HEK293 (cell line): ENCODE measurements around the gene LILRB5.

Experiments used
- HOXC10 ChIP-seq: sonication (generic); formaldehyde crosslinking; IDR thresholded peaks from 2 replicates; pipeline ENCODE4 v1.8.1; 2023; ENCODE audit warnings: mild to moderate bottlenecking, missing genetic modification reagents
- IKZF3 ChIP-seq: fragments of 450-650 bp; IDR thresholded peaks from 2 replicates; pipeline ENCODE4 v1.5.0; 2018; ENCODE audit warnings: missing biosample characterization, mild to moderate bottlenecking, missing genetic modification characterization, moderate library complexity
- KLF10 ChIP-seq: fragments of 450-650 bp; IDR thresholded peaks from 2 replicates; pipeline ENCODE4 v1.5.1; 2018; ENCODE audit warnings: missing biosample characterization, mild to moderate bottlenecking, missing genetic modification characterization
- KLF16 ChIP-seq: fragments of 450-650 bp; formaldehyde crosslinking; IDR thresholded peaks from 2 replicates; pipeline ENCODE4 v1.5.1; 2017; ENCODE audit warnings: missing biosample characterization, missing genetic modification characterization
- MZF1 ChIP-seq: fragments of 450-650 bp; formaldehyde crosslinking; IDR thresholded peaks from 2 replicates; pipeline ENCODE4 v1.5.1; 2017; ENCODE audit warnings: missing biosample characterization, missing genetic modification characterization, borderline replicate concordance
- PRDM10 ChIP-seq: fragments of 450-650 bp; formaldehyde crosslinking; IDR thresholded peaks from 2 replicates; pipeline ENCODE4 v1.5.1; 2016; ENCODE audit warnings: missing biosample characterization, missing genetic modification characterization
- PRDM4 ChIP-seq: fragments of 450-650 bp; formaldehyde crosslinking; IDR thresholded peaks from 2 replicates; pipeline ENCODE4 v1.5.1; 2017; ENCODE audit warnings: missing biosample characterization, missing genetic modification characterization
- PRDM6 ChIP-seq: fragments of 450-650 bp; formaldehyde crosslinking; IDR thresholded peaks from 2 replicates; pipeline ENCODE4 v1.5.1; 2017; ENCODE audit warnings: missing biosample characterization, missing genetic modification characterization
- SCRT1 ChIP-seq: fragments of 450-650 bp; formaldehyde crosslinking; IDR thresholded peaks from 2 replicates; pipeline ENCODE4 v1.5.1; 2016; ENCODE audit warnings: missing biosample characterization, missing genetic modification characterization, borderline replicate concordance
- ZBTB21 ChIP-seq: fragments of 450-650 bp; formaldehyde crosslinking; IDR thresholded peaks from 2 replicates; pipeline ENCODE4 v1.5.1; 2017; ENCODE audit warnings: missing biosample characterization, missing genetic modification characterization
- ZFHX2 ChIP-seq: fragments of 450-650 bp; formaldehyde crosslinking; conservative IDR thresholded peaks from 2 replicates; pipeline ENCODE4 v1.5.1; 2016; ENCODE audit warnings: missing biosample characterization, missing genetic modification characterization
- ZNF132 ChIP-seq: fragments of 450-650 bp; formaldehyde crosslinking; IDR thresholded peaks from 2 replicates; pipeline ENCODE4 v1.5.1; 2017; ENCODE audit warnings: missing biosample characterization, missing genetic modification characterization, borderline replicate concordance
- ZNF18 ChIP-seq: fragments of 450-650 bp; formaldehyde crosslinking; IDR thresholded peaks from 2 replicates; pipeline ENCODE4 v1.5.1; 2016; ENCODE audit warnings: missing biosample characterization, missing genetic modification characterization
- ZNF202 ChIP-seq: fragments of 450-650 bp; formaldehyde crosslinking; IDR thresholded peaks from 2 replicates; pipeline ENCODE4 v1.5.1; 2016; ENCODE audit warnings: missing biosample characterization, missing genetic modification characterization, borderline replicate concordance
- ZNF211 ChIP-seq: fragments of 450-650 bp; formaldehyde crosslinking; IDR thresholded peaks from 2 replicates; pipeline ENCODE4 v1.5.1; 2016; ENCODE audit warnings: low read depth, missing biosample characterization, missing genetic modification characterization
- ZNF223 ChIP-seq: fragments of 450-650 bp; formaldehyde crosslinking; IDR thresholded peaks from 2 replicates; pipeline ENCODE4 v1.5.1; 2016; ENCODE audit warnings: missing biosample characterization, missing genetic modification characterization
- ZNF311 ChIP-seq: fragments of 450-650 bp; formaldehyde crosslinking; IDR thresholded peaks from 2 replicates; pipeline ENCODE4 v1.5.1; 2017; ENCODE audit warnings: missing biosample characterization, missing genetic modification characterization, borderline replicate concordance
- ZNF341 ChIP-seq: fragments of 450-650 bp; formaldehyde crosslinking; IDR thresholded peaks from 2 replicates; pipeline ENCODE4; 2016; ENCODE audit warnings: low read depth, missing biosample characterization, missing genetic modification characterization
- ZNF362 ChIP-seq: fragments of 450-650 bp; formaldehyde crosslinking; IDR thresholded peaks from 2 replicates; pipeline ENCODE4 v1.5.1; 2016; ENCODE audit warnings: missing biosample characterization, missing genetic modification characterization
- ZNF366 ChIP-seq: fragments of 450-650 bp; formaldehyde crosslinking; conservative IDR thresholded peaks from 2 replicates; pipeline ENCODE4 v1.5.1; 2016; ENCODE audit warnings: missing biosample characterization, missing genetic modification characterization
- ZNF426 ChIP-seq: fragments of 450-650 bp; formaldehyde crosslinking; IDR thresholded peaks from 2 replicates; pipeline ENCODE4 v1.5.1; 2017; ENCODE audit warnings: missing biosample characterization, missing genetic modification characterization, mild to moderate bottlenecking, inconsistent platforms, moderate library complexity
- ZNF529 ChIP-seq: fragments of 450-650 bp; formaldehyde crosslinking; IDR thresholded peaks from 2 replicates; pipeline ENCODE4 v1.5.1; 2017; ENCODE audit warnings: missing genetic modification characterization, missing biosample characterization; ENCODE audit not compliant: insufficient replicate concordance
- ZNF561 ChIP-seq: fragments of 450-650 bp; IDR thresholded peaks from 2 replicates; pipeline ENCODE4 v1.5.1; 2018; ENCODE audit warnings: missing biosample characterization, missing genetic modification characterization, borderline replicate concordance
- ZNF585B ChIP-seq: fragments of 450-650 bp; formaldehyde crosslinking; IDR thresholded peaks from 2 replicates; pipeline ENCODE4 v1.5.1; 2016; ENCODE audit warnings: missing biosample characterization, missing genetic modification characterization
- ZNF596 ChIP-seq: fragments of 450-650 bp; IDR thresholded peaks from 2 replicates; pipeline ENCODE4 v1.5.0; 2018; ENCODE audit warnings: missing biosample characterization, mild to moderate bottlenecking, missing genetic modification characterization, moderate library complexity
- ZNF621 ChIP-seq: fragments of 450-650 bp; formaldehyde crosslinking; IDR thresholded peaks from 2 replicates; pipeline ENCODE4 v1.5.1; 2017; ENCODE audit warnings: missing biosample characterization, missing genetic modification characterization
- ZNF654 ChIP-seq: fragments of 450-650 bp; formaldehyde crosslinking; IDR thresholded peaks from 2 replicates; pipeline ENCODE4 v1.5.1; 2016; ENCODE audit warnings: low read depth, missing biosample characterization, missing genetic modification characterization
- ZSCAN16 ChIP-seq: fragments of 450-650 bp; formaldehyde crosslinking; IDR thresholded peaks from 2 replicates; pipeline ENCODE4 v1.5.1; 2016; ENCODE audit warnings: missing biosample characterization, missing genetic modification characterization
- ZSCAN30 ChIP-seq: fragments of 450-650 bp; IDR thresholded peaks from 2 replicates; pipeline ENCODE4 v1.5.1; 2018; ENCODE audit warnings: missing biosample characterization, mild to moderate bottlenecking, missing genetic modification characterization, moderate library complexity

Gene LILRB5

GRCh38 chr19:54209811-54210494 is 47.1 kb downstream of the LILRB5 start (continued):
- TF ChIP-seq ZNF362 (tag by site-specific recombination) (no peak), ZNF426 (tag by site-specific recombination) (no peak), ZNF654 (tag by site-specific recombination) (no peak), KLF10 (peak; percentile 49; the same call in 1 of the 2 replicates), ZNF223 (tag by site-specific recombination) (no peak), ZNF211 (no peak), ZBTB21 (tag by site-specific recombination) (no peak), ZNF596 (tag by site-specific recombination) (peak; percentile 17; the same call in 1 of the 2 replicates), ZNF341 (tag by site-specific recombination) (peak; percentile 42; the same call in 1 of the 2 replicates), MZF1 (tag by site-specific recombination) (peak; percentile 47; the same call in 1 of the 2 replicates), HOXC10 (CRISPR knock-in tag) (no peak; the same call in 1 of the 2 replicates), ZNF18 (tag by site-specific recombination) (peak; percentile 6; the same call in 1 of the 2 replicates), PRDM4 (no peak), ZFHX2 (tag by site-specific recombination) (0 out of 2 replicates have a peak, but pooled peaks have one; percentile 32), ZSCAN16 (no peak), ZNF585B (tag by site-specific recombination) (no peak), KLF16 (tag by site-specific recombination) (no peak), ZNF311 (tag by site-specific recombination) (no peak), IKZF3 (tag by site-specific recombination) (peak; percentile 81), ZNF529 (no peak), ZNF132 (tag by site-specific recombination) (no peak), SCRT1 (tag by site-specific recombination) (0 out of 2 replicates have a peak, but pooled peaks have one; percentile 38), ZNF561 (peak; percentile 93; the same call in 1 of the 2 replicates), ZNF621 (tag by site-specific recombination) (no peak), PRDM10 (peak; percentile 67), PRDM6 (no peak), ZNF202 (tag by site-specific recombination) (no peak), ZNF366 (tag by site-specific recombination) (peak; percentile 94), ZSCAN30 (peak; percentile 70; the same call in 1 of the 2 replicates)
